ENCODE measurements around the gene SIGLEC8. TPM values are rescaled to one million over a fixed set of nuclear protein-coding genes. Genes with fewer than 3 reads are reported as not detected.

SIGLEC8 gene
- total RNA-seq, 4 donors from 2014 or later = 0.20 to 5.5 (median 0.87) TPM

GRCh38 chr19:51491586-51491985 lies 33.3 kb upstream of the SIGLEC8 start:
- no peaks in the 10 kb centered on the region for H3K36me3 ChIP-seq
- H3K27me3 ChIP-seq = no peaks in the 10 kb centered on the region
- DNase-seq (ENCODE audit: low spot score in 2 of 2) = no peak
- no peaks in the 10 kb centered on the region for H3K9me3 ChIP-seq
- WGBS, 2 donors = 72 to 73% methylated on average over 7 of the region's 7 CpGs
- no peaks in the 10 kb centered on the region for H3K4me1 ChIP-seq
- H3K4me3 ChIP-seq = no peak overlapping the region
- no peak overlapping the region for H3K27ac ChIP-seq
- TF ChIP-seq POLR2A (IDR thresholded peaks at IDR 0.05) = no peak
- no peak for TF ChIP-seq EP300 (IDR thresholded peaks at IDR 0.05)
- TF ChIP-seq CTCF (IDR thresholded peaks at IDR 0.05) = no peak

GRCh38 chr19:51490676-51491075 lies 32.4 kb upstream of the SIGLEC8 start:
- H3K9me3 ChIP-seq = no peaks in the 10 kb centered on the region
- DNase-seq (ENCODE audit: low spot score in 2 of 2) = no peak
- no peak overlapping the region for H3K27ac ChIP-seq
- no peaks in the 10 kb centered on the region for H3K36me3 ChIP-seq
- no peaks in the 10 kb centered on the region for H3K4me1 ChIP-seq
- H3K4me3 ChIP-seq = no peak overlapping the region
- TF ChIP-seq EP300 (IDR thresholded peaks at IDR 0.05) (no peak), CTCF (IDR thresholded peaks at IDR 0.05) (no peak), POLR2A (IDR thresholded peaks at IDR 0.05) (no peak)
- WGBS, 2 donors = 26 to 47% methylated on average over 5 to 14 of the region's 14 CpGs
- no peaks in the 10 kb centered on the region for H3K27me3 ChIP-seq

GRCh38 chr19:51489113-51489512 lies 30.9 kb upstream of the SIGLEC8 start:
- Histone ChIP-seq H3K27me3 (no peaks in the 10 kb centered on the region), H3K4me1 (no peaks in the 10 kb centered on the region), H3K27ac (no peak overlapping the region), H3K4me3 (no peak overlapping the region), H3K36me3 (no peaks in the 10 kb centered on the region), H3K9me3 (no peaks in the 10 kb centered on the region)
- 45 to 56% methylated on average over 2 of the region's 2 CpGs for WGBS, 2 donors
- no peak for DNase-seq (ENCODE audit: low spot score in 2 of 2)
- TF ChIP-seq CTCF (IDR thresholded peaks at IDR 0.05) = no peak
- no peak for TF ChIP-seq POLR2A (IDR thresholded peaks at IDR 0.05)
- no peak for TF ChIP-seq EP300 (IDR thresholded peaks at IDR 0.05)

GRCh38 chr19:51488491-51488890 lies 30.2 kb upstream of the SIGLEC8 start:
- 67 to 73% methylated on average over 3 of the region's 3 CpGs for WGBS, 2 donors
- TF ChIP-seq POLR2A (IDR thresholded peaks at IDR 0.05) (no peak), EP300 (IDR thresholded peaks at IDR 0.05) (no peak), CTCF (IDR thresholded peaks at IDR 0.05) (no peak)
- H3K4me3 ChIP-seq = no peak overlapping the region

GRCh38 chr19:51485960-51486660 lies 27.9 kb upstream of the SIGLEC8 start:
- H3K27me3 ChIP-seq = no peaks in the 10 kb centered on the region
- no peaks in the 10 kb centered on the region for H3K36me3 ChIP-seq
- H3K27ac ChIP-seq = no peak overlapping the region
- no peaks in the 10 kb centered on the region for H3K4me1 ChIP-seq
- WGBS, 2 donors = 82 to 84% methylated on average over 5 of the region's 5 CpGs
- no peak for TF ChIP-seq CTCF (IDR thresholded peaks at IDR 0.05)
- no peak for TF ChIP-seq POLR2A (IDR thresholded peaks at IDR 0.05)
- TF ChIP-seq EP300 (IDR thresholded peaks at IDR 0.05) = no peak
- no peak for DNase-seq (ENCODE audit: low spot score in 2 of 2)
- no peak overlapping the region for H3K4me3 ChIP-seq
- H3K9me3 ChIP-seq = no peaks in the 10 kb centered on the region

More at GRCh38 chr19:51488491-51488890, 30.2 kb upstream of the SIGLEC8 start:
- Histone ChIP-seq H3K27me3 (no peaks in the 10 kb centered on the region), H3K4me1 (no peaks in the 10 kb centered on the region), H3K27ac (no peak overlapping the region), H3K36me3 (no peaks in the 10 kb centered on the region), H3K9me3 (no peaks in the 10 kb centered on the region)
- no peak for DNase-seq (ENCODE audit: low spot score in 2 of 2)
